ENCODE data around the gene CFAP91.
"Not testable (repeated sequence)": the region's sequence is repeated elsewhere in the genome, so short reads cannot be mapped to it uniquely, and the experiment has no call there.

CFAP91 gene

GRCh38 chr3:119678209-119678608 is 24.6 kb upstream of the CFAP91 start:
- not testable (repeated sequence) for DNase-seq

DNA sequence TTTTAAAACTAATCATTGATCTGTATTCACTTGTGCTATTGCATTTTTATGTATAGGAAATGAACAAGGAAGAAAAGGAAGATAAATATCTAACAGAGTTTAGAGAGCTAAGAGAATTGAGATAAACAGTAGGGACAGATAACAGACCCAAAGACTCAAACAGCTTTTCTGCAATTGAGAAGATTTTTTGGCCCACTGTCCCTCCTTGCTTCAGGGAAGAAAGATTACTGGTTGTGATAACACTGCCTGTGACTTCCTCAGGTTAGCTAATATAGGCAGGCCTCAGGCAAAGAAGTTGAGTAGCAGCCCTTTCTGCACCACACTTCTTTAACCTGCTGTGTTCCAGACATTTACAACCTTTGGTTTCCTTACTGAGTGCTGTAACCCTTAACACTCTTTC is 22.9 kb upstream of the CFAP91 start:
- DNase-seq, result no peak

DNA sequence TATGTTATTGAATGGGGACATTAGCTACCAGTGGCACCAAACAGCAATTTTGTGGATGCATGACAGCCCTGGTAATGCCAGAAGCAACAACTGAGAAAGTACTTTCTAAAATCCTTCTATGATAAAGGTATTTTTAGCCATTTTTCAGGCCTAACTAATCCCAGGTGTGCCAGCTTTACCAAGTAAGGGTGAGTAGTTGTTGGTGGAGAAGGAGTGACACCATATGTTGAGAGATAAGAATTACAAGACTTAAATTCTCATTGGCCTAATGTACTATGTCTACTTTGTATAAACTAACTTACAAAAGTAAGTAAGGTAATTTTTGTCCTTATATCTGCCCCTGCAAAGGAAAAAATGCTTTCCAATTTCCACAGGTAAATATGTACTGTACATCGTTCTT is 21.5 kb upstream of the CFAP91 start:
- no peak for DNase-seq

GRCh38 chr3:119683421-119683820 is 19.4 kb upstream of the CFAP91 start:
- DNase-seq, result no peak

DNA sequence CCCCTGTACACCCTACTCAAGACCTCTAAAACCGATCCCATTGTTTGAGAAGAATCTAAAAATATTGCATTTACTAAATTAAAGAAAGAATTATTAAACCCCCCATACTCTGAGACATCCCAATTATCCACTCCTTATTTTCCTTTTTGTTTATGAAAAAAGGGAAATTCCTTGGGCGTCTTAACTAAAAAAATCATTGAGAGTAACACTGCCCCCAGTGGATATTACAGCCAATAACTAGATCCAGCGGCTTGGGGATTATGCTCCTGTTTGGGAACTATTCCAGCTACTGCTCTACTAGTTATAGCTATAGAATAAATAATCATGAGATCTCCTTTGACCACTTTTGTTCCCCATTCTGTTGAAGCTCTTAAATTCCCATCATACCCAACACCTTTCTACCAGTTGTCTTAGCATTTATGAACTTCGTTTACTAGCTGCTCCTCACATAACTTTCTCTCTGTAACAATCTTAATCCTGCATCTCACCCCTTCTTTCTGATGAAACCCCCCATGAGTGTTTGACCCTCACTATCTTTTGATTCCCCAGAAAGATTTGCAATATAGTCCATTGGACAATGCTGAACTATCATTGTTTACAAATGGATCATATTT is 12.7 kb upstream of the CFAP91 start:
- DNase-seq, result no peak

- no peak for DNase-seq
Observed at GRCh38 chr3:119695480-119695879, 7.3 kb upstream of the CFAP91 start.

- no peak for DNase-seq
Observed at GRCh38 chr3:119697394-119697793, 5.4 kb upstream of the CFAP91 start.

- DNase-seq, result no peak
Observed at GRCh38 chr3:119700269-119700919, 2.4 kb upstream of the CFAP91 start.

- no peak for DNase-seq
Observed at GRCh38 chr3:119700920-119701734, 1.7 kb upstream of the CFAP91 start.

- no peak for DNase-seq
Observed at GRCh38 chr3:119703820-119704531, 1.2 kb downstream of the CFAP91 start.

GRCh38 chr3:119715105-119715504 is 12.3 kb downstream of the CFAP91 start:
- DNase-seq, result no peak

GRCh38 chr3:119716998-119717397 is 14.2 kb downstream of the CFAP91 start:
- DNase-seq, result no peak

DNA sequence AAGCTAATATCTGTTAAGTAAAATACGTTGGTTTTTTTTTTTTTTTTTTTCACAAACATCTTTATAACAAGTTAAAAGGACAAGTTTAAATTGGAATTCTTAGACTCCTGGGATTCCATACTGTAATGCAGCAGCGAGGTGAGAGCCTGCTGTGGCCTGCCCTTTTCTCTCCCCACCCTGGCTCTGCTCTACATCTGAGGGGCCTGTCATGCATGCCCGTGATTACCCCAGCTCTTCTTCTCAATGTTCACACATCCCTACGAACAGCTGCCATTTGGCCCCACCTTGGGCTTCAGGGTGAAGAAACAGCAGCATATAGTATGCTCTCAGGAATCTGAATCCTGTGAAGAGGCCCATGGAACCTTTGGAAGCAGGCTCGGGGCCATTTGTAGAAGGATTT is 14.7 kb downstream of the CFAP91 start:
- no peak for DNase-seq

- DNase-seq, result no peak
Observed at GRCh38 chr3:119723022-119723421, 20.2 kb downstream of the CFAP91 start.

GRCh38 chr3:119726909-119727308 is 24.1 kb downstream of the CFAP91 start:
- no peak for DNase-seq

- DNase-seq, result no peak
Observed at GRCh38 chr3:119729996-119730395, 27.2 kb downstream of the CFAP91 start.

DNA sequence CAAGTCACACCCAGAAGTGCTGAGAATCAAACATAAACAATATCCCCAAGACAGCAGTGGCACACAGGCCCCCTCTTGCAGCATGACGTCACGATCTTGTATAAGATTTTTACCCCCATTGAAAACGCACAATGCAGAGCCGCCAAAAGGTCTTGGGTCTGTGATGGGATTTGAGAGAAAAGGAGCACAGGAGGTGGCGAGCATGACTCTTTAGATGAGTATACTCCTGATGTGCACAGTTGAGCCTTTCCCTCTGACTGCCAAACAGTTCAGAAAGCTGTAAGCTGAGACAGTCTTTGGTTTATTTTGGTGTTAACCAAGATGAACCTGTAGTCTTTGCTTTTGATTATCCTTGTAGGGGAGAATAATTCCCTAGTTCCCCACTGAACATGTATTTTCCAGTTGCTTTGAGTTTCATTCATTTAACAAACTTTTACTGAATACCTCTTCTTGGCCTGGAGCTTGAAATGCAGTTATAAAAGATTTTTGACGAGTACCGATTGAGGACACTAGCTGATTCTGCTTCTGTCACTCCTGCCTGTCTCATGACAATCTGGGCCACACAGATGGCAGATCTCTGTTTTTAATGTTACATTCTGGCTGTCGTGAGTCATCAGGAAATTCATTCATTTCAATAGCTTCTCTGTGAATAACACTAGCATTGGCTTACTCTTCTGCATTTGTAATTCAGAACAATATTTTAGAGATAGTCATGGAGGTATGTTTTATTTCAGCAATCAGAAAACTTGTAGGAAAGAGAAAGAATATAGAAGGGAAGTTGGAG is 28.9 kb downstream of the CFAP91 start:
- DNase-seq, result no peak

DNA sequence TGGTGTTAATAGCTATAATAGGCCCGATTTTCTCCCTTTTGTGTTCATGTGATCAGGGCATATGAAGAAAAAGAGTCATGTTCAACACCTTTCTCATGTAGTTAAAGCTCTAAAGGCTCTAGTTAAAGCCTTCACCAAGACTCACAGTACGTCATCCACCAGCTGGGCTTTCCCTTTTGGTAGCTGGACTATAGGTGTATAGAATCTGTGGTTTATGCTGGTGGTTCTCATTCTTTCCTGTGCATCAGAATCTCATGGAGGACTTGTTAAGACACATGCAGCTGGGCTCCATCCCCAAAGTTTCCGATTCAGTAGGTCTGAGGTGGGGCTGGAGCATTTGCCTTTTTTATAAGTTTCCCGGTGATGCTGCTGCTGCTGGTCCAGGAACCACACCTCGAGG is 31.0 kb downstream of the CFAP91 start:
- no peak for DNase-seq

- DNase-seq, result no peak
Observed at GRCh38 chr3:119738741-119739140, 35.9 kb downstream of the CFAP91 start.

GRCh38 chr3:119741657-119742590 is 39.1 kb downstream of the CFAP91 start:
- DNase-seq, result no peak

GRCh38 chr3:119743921-119744320 is 41.1 kb downstream of the CFAP91 start:
- DNase-seq, result no peak

Measured in NCI-H2081 treated with DMSO at 0.1 percent for 48 hours (cell line).